ENCODE results near the gene HCRTR2. TPM values are rescaled to one million over a fixed set of nuclear protein-coding genes. Genes with fewer than 3 reads are reported as not detected.

The HCRTR2 gene
- total RNA-seq, 1 experiment from 2014 or later, result not detected

DNA sequence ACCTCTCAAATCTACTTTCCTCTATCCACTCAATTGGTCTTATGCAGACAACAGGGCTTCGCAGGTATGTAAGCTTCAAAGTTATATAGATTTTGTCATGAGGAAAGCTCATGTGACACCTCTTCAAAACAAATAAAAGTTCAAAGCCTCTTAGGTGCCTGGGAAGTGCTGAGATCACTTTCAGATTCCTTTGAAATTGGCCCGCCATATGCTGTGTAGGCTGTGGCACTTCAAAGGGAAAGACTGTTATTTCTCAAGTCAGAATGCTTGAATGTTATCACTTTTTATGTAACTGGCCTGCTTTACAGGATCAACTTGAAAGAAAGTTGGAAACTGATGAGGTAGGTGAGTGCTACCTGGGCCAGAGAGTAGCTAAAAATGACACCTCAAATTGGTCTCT lies 85.9 kb downstream of the HCRTR2 start:
- in situ Hi-C loops (cut with HindIII; ENCODE audit: low pct_unique_long_range_greater_than_20kb, low sequenced_read_pairs) (no loop called here), intact Hi-C loops (cut with micrococcal nuclease; ENCODE audit: unreplicated experiment) (no loop called here)
- POLR2A ChIA-PET, result no interaction called here
- CTCF ChIA-PET, result no interaction called here
- Histone ChIP-seq H3K4me3 (ENCODE audit: low read depth in 2 of 2, low read length in 2 of 2) (no peak overlapping the region), H3K27me3 (ENCODE audit: control insufficient read depth, insufficient read depth, low read length) (peaks cover 2% of the 10 kb centered on the region; the same call in 1 of the 2 replicates), H3K36me3 (ENCODE audit: control insufficient read depth, insufficient read depth, low read length) (no peaks in the 10 kb centered on the region), H3K27ac (ENCODE audit: low read length) (no peak overlapping the region), H3K4me1 (ENCODE audit: control insufficient read depth, insufficient read depth, low read length) (no peaks in the 10 kb centered on the region), H3K9me3 (ENCODE audit: control insufficient read depth, insufficient read depth, low read depth, low read length) (no peaks in the 10 kb centered on the region)
- no TSS peak for BruUV-seq (replicated peaks)
- DNase-seq (ENCODE audit: low read depth, low spot score) (no peak), ATAC-seq (no peak)
- TF ChIP-seq POLR2AphosphoS5 (IDR thresholded peaks at IDR 0.05; ENCODE audit: low read depth, low read length) (no peak), TCF7L2 (IDR thresholded peaks at IDR 0.05; ENCODE audit: low read depth, low read length) (no peak), SIN3A (IDR thresholded peaks at IDR 0.05; ENCODE audit: borderline replicate concordance, insufficient read depth, low read depth, low read length) (no peak)
- TF ChIP-seq, protein P1, sequence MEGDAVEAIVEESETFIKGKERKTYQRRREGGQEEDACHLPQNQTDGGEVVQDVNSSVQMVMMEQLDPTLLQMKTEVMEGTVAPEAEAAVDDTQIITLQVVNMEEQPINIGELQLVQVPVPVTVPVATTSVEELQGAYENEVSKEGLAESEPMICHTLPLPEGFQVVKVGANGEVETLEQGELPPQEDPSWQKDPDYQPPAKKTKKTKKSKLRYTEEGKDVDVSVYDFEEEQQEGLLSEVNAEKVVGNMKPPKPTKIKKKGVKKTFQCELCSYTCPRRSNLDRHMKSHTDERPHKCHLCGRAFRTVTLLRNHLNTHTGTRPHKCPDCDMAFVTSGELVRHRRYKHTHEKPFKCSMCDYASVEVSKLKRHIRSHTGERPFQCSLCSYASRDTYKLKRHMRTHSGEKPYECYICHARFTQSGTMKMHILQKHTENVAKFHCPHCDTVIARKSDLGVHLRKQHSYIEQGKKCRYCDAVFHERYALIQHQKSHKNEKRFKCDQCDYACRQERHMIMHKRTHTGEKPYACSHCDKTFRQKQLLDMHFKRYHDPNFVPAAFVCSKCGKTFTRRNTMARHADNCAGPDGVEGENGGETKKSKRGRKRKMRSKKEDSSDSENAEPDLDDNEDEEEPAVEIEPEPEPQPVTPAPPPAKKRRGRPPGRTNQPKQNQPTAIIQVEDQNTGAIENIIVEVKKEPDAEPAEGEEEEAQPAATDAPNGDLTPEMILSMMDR (IDR thresholded peaks at IDR 0.05), result no peak
- TF ChIP-seq, protein P2, sequence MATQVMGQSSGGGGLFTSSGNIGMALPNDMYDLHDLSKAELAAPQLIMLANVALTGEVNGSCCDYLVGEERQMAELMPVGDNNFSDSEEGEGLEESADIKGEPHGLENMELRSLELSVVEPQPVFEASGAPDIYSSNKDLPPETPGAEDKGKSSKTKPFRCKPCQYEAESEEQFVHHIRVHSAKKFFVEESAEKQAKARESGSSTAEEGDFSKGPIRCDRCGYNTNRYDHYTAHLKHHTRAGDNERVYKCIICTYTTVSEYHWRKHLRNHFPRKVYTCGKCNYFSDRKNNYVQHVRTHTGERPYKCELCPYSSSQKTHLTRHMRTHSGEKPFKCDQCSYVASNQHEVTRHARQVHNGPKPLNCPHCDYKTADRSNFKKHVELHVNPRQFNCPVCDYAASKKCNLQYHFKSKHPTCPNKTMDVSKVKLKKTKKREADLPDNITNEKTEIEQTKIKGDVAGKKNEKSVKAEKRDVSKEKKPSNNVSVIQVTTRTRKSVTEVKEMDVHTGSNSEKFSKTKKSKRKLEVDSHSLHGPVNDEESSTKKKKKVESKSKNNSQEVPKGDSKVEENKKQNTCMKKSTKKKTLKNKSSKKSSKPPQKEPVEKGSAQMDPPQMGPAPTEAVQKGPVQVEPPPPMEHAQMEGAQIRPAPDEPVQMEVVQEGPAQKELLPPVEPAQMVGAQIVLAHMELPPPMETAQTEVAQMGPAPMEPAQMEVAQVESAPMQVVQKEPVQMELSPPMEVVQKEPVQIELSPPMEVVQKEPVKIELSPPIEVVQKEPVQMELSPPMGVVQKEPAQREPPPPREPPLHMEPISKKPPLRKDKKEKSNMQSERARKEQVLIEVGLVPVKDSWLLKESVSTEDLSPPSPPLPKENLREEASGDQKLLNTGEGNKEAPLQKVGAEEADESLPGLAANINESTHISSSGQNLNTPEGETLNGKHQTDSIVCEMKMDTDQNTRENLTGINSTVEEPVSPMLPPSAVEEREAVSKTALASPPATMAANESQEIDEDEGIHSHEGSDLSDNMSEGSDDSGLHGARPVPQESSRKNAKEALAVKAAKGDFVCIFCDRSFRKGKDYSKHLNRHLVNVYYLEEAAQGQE (IDR thresholded peaks at IDR 0.05; ENCODE audit: insufficient read depth in 1 of 2, low read depth in 2 of 2, low read length in 1 of 2), result no peak

DNA sequence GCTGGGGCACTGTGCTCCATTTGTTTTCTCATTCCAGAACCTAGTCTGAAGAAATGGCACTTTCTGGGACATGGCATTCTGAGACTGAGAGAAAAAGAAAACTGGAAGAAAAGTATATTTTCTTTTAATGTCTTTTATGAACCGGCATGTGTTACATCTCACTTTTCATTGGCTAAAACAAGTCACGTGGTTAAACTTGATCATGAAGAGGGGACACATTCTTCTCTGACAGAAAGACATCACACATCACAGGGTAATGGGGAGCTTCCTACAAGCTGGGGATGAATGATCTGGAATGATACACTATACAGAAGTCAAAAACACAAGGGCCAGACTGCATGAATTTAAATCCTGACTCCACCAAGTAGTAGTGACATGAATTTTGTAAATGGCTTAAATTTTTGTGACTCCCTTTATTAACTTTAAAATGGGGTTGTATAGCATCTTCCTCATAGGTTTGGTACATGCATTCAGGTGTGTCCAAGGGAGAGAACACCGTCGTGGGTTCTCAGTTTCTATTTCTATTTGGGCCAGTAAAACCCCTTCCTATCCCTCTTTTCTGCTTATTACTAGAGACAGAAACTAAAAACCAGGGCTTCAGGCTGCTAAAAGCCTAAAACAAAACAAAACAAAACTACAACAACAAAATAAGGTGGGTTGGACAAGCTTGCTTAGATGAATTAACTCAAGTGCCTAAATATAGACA lies 91.2 kb downstream of the HCRTR2 start:
- intact Hi-C loops (cut with micrococcal nuclease; ENCODE audit: unreplicated experiment), result no loop called here

More for the DNA sequence above, 91.2 kb downstream of the HCRTR2 start:
- ChIA-PET CTCF (no interaction called here), POLR2A (no interaction called here)
- Histone ChIP-seq H3K27me3 (ENCODE audit: control insufficient read depth, insufficient read depth, low read length) (no peaks in the 10 kb centered on the region), H3K9me3 (ENCODE audit: control insufficient read depth, insufficient read depth, low read depth, low read length) (no peaks in the 10 kb centered on the region), H3K27ac (ENCODE audit: low read length) (no peak overlapping the region), H3K36me3 (ENCODE audit: control insufficient read depth, insufficient read depth, low read length) (no peaks in the 10 kb centered on the region), H3K4me1 (ENCODE audit: control insufficient read depth, insufficient read depth, low read length) (no peaks in the 10 kb centered on the region), H3K4me3 (ENCODE audit: low read depth in 2 of 2, low read length in 2 of 2) (no peak overlapping the region)
- no TSS peak for BruUV-seq (replicated peaks)
- ATAC-seq (no peak), DNase-seq (ENCODE audit: low read depth, low spot score) (no peak)
- in situ Hi-C loops (cut with HindIII; ENCODE audit: low pct_unique_long_range_greater_than_20kb, low sequenced_read_pairs), result no loop called here
- TF ChIP-seq POLR2AphosphoS5 (IDR thresholded peaks at IDR 0.05; ENCODE audit: low read depth, low read length), result no peak
- TF ChIP-seq, protein P2 (IDR thresholded peaks at IDR 0.05; ENCODE audit: insufficient read depth in 1 of 2, low read depth in 2 of 2, low read length in 1 of 2), result no peak
- TF ChIP-seq TCF7L2 (IDR thresholded peaks at IDR 0.05; ENCODE audit: low read depth, low read length), result no peak
- no peak for TF ChIP-seq SIN3A (IDR thresholded peaks at IDR 0.05; ENCODE audit: borderline replicate concordance, insufficient read depth, low read depth, low read length)
- TF ChIP-seq, protein P1 (IDR thresholded peaks at IDR 0.05), result no peak

Measured in Panc1 (cell line).